Adrenal gland (tissue), 5 donors: ENCODE results near the gene PNPLA2.
A peak's percentile ranks its signal among the peaks of the same experiment; 100 is the strongest.

Experiments
- CTCF ChIP-seq, 6 experiments: fragments of 450-650 bp in 4 of 6; fragments of 200-600 bp in 2 of 6; sonication (generic) in 1 of 6; IDR thresholded peaks; 1 replicate in 5 of 6; 2 replicates in 1 of 6; pipeline versions ENCODE4 v1.5.1 to v1.8.0; 2016 to 2021; ENCODE audit warnings: antibody characterized with exemption in 6 of 6, mild to moderate bottlenecking in 2 of 6, moderate library complexity in 1 of 6
- POLR2A ChIP-seq, 2 donors: fragments of 450-650 bp; IDR thresholded peaks; one replicate each; pipeline ENCODE4 v1.6.1; 2017; ENCODE audit warnings: antibody characterized with exemption in 2 of 2, mild to moderate bottlenecking in 2 of 2, moderate library complexity in 1 of 2
- donor health status: DM: no; HTN: no; CAD: no.

GRCh38 chr11:837189-837989 is 18.7 kb downstream of the PNPLA2 start:
- TF ChIP-seq POLR2A (IDR thresholded peaks at IDR 0.05) (peak in 1 of 2 donors; percentile 3), CTCF (IDR thresholded peaks at IDR 0.05) (no peak)
